PC-3 (cell line): ENCODE measurements around the gene WDR6. TPM values are rescaled to one million over a fixed set of nuclear protein-coding genes. Genes with fewer than 3 reads are reported as not detected.

Source experiments
- ATAC-seq: fragments of 200-7000 bp; cut with Tn5 transposase; 2 replicates; pipeline ENCODE4 v1.9.1; 2020; ENCODE audit warnings: mild to moderate bottlenecking, moderate library complexity
- BruUV-seq: library from RNA; stranded (reverse); fragments of 400-500 nt; replicated peaks from 2 replicates; lab custom pipeline; 2021; lab: Mats Ljungman, UMichigan
- CTCF ChIA-PET: fragments of 300-600 bp; sonication (Branson Sonifier 250); formaldehyde crosslinking; loops from one replicate; lab custom pipeline; 2022; ENCODE audit warnings: antibody characterized with exemption; lab: Charles Lee
- POLR2A ChIA-PET: fragments of 300-600 bp; sonication (Branson Sonifier 250); formaldehyde crosslinking; loops from one replicate; lab custom pipeline; 2022; ENCODE audit warnings: antibody characterized with exemption; ENCODE audit not compliant: unreplicated experiment; lab: Charles Lee
- DNase-seq: peaks from one replicate; pipeline ENCODE4 v3.0.0-alpha.2; 2015
- H2AFZ ChIP-seq: fragments of 300-600 bp; sonication (generic); 2 replicates; pipeline ENCODE4 v1.6.0; 2016; ENCODE audit warnings: antibody characterized with exemption, low read length
- H3F3A ChIP-seq: fragments of 300-600 bp; sonication (generic); one replicate; pipeline ENCODE4 v1.6.0; 2017; ENCODE audit warnings: antibody characterized with exemption, low read length, control low read depth, mild to moderate bottlenecking; ENCODE audit not compliant: unreplicated experiment
- H3K27ac ChIP-seq: fragments of 300-600 bp; sonication (generic); 2 replicates; pipeline ENCODE4 v1.5.1; 2016; ENCODE audit warnings: mild to moderate bottlenecking, low read length
- H3K27me3 ChIP-seq: fragments of 300-600 bp; sonication (generic); 2 replicates; pipeline ENCODE4 v1.6.1; 2016; ENCODE audit warnings: low read length, mixed read lengths
- H3K36me3 ChIP-seq: fragments of 300-600 bp; sonication (generic); 2 replicates; pipeline ENCODE4 v1.6.1; 2016; ENCODE audit warnings: low read depth, mixed run types, low read length, mixed read lengths
- H3K4me1 ChIP-seq: fragments of 300-600 bp; sonication (generic); 2 replicates; pipeline ENCODE4 v1.5.1; 2016; ENCODE audit warnings: low read length; ENCODE audit not compliant: insufficient read depth
- H3K4me2 ChIP-seq: fragments of 300-600 bp; sonication (generic); 2 replicates; pipeline ENCODE4 v1.6.0; 2016; ENCODE audit warnings: low read length
- H3K4me3 ChIP-seq: fragments of 300-600 bp; sonication (generic); 2 replicates; pipeline ENCODE4 v1.5.1; 2016; ENCODE audit warnings: mild to moderate bottlenecking, low read length, mixed read lengths
- H3K79me2 ChIP-seq: fragments of 300-600 bp; sonication (generic); 2 replicates; pipeline ENCODE4 v1.6.1; 2017; ENCODE audit warnings: low read length, mixed read lengths
- H3K9ac ChIP-seq: fragments of 300-600 bp; sonication (generic); 2 replicates; pipeline ENCODE4 v1.6.0; 2016; ENCODE audit warnings: mild to moderate bottlenecking, low read length
- H3K9me2 ChIP-seq: fragments of 300-600 bp; sonication (generic); replicated peaks from 2 replicates; pipeline ENCODE4 v1.6.1; 2016; ENCODE audit warnings: mixed run types, low read length, mixed read lengths
- H3K9me3 ChIP-seq: fragments of 300-600 bp; sonication (generic); 2 replicates; pipeline ENCODE4 v1.6.1; 2016; ENCODE audit warnings: low read length, mixed read lengths
- H4K20me1 ChIP-seq: fragments of 300-600 bp; sonication (generic); 2 replicates; pipeline ENCODE4 v1.6.1; 2016; ENCODE audit warnings: low read length, mixed read lengths
- EZH2 ChIP-seq: fragments of 300-600 bp; sonication (generic); IDR thresholded peaks from one replicate; pipeline ENCODE4 v1.6.1; 2017; ENCODE audit warnings: antibody characterized with exemption, mild to moderate bottlenecking, low read length; ENCODE audit not compliant: unreplicated experiment
- EZH2phosphoT487 ChIP-seq: fragments of 300-600 bp; sonication (generic); IDR thresholded peaks from 2 replicates; pipeline ENCODE4 v1.6.1; 2018; ENCODE audit warnings: mild to moderate bottlenecking, antibody characterized with exemption, low read length, borderline replicate concordance
- intact Hi-C: fragments of 100-400 bp; cut with micrococcal nuclease; formaldehyde crosslinking; loops from 2 replicates; pipeline ENCODE4 v1.9.0; 2023
- total RNA-seq: library from RNA; depleted of rRNA; stranded (reverse); fragments of >200 nt; gene quantifications from 2 replicates; pipeline ENCODE4 v1.2.3, GENCODE V29; 2014
- TF ChIP-seq, protein P1 (sequence below): fragments of 300-600 bp; sonication (generic); conservative IDR thresholded peaks from 2 replicates; pipeline ENCODE4 v1.5.1; 2017; ENCODE audit warnings: antibody characterized with exemption, low read depth, mild to moderate bottlenecking, low read length

WDR6 gene
- total RNA-seq, 1 experiment from 2014 or later, result 92.7 TPM

- BruUV-seq, result no TSS peak
- DNase-seq, result no peak
- peaks cover 8% of the 10 kb centered on the region for H4K20me1 ChIP-seq
- CTCF ChIA-PET, result no interaction called here
- no peak overlapping the region for H2AFZ ChIP-seq
- ATAC-seq, result no peak
- H3K4me3 ChIP-seq, result no peak overlapping the region
- H3K79me2 ChIP-seq, result peaks cover 34% of the 10 kb centered on the region
- POLR2A ChIA-PET, result no interaction called here
- H3K27me3 ChIP-seq, result no peaks in the 10 kb centered on the region
- H3K9ac ChIP-seq, result no peak overlapping the region
- H3K27ac ChIP-seq, result no peak overlapping the region
- no peaks in the 10 kb centered on the region for H3K9me3 ChIP-seq
- H3K36me3 ChIP-seq, result peaks cover 2% of the 10 kb centered on the region; the same call in 1 of the 2 replicates
- H3K4me1 ChIP-seq, result peaks cover 17% of the 10 kb centered on the region
- no peak overlapping the region for H3K4me2 ChIP-seq
- no peaks in the 10 kb centered on the region for H3K9me2 ChIP-seq
- H3F3A ChIP-seq, result no peaks in the 10 kb centered on the region
- intact Hi-C loops, result no loop called here
- no peak for TF ChIP-seq EZH2
- no peak for TF ChIP-seq EZH2phosphoT487
- TF ChIP-seq, protein P1, sequence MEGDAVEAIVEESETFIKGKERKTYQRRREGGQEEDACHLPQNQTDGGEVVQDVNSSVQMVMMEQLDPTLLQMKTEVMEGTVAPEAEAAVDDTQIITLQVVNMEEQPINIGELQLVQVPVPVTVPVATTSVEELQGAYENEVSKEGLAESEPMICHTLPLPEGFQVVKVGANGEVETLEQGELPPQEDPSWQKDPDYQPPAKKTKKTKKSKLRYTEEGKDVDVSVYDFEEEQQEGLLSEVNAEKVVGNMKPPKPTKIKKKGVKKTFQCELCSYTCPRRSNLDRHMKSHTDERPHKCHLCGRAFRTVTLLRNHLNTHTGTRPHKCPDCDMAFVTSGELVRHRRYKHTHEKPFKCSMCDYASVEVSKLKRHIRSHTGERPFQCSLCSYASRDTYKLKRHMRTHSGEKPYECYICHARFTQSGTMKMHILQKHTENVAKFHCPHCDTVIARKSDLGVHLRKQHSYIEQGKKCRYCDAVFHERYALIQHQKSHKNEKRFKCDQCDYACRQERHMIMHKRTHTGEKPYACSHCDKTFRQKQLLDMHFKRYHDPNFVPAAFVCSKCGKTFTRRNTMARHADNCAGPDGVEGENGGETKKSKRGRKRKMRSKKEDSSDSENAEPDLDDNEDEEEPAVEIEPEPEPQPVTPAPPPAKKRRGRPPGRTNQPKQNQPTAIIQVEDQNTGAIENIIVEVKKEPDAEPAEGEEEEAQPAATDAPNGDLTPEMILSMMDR, result no peak
Observed at GRCh38 chr3:49004352-49005302, 2.6 kb upstream of the WDR6 start.

GRCh38 chr3:49005303-49005680 is 1.9 kb upstream of the WDR6 start:
- no peak for ATAC-seq
- CTCF ChIA-PET, result no interaction called here
- intact Hi-C loops, result no loop called here
- DNase-seq, result no peak
- Histone ChIP-seq H3K9me2 (no peaks in the 10 kb centered on the region), H4K20me1 (peaks cover 8% of the 10 kb centered on the region), H3K4me1 (peaks cover 17% of the 10 kb centered on the region), H3K27ac (no peak overlapping the region), H3K9me3 (no peaks in the 10 kb centered on the region), H3F3A (no peaks in the 10 kb centered on the region), H2AFZ (no peak overlapping the region), H3K4me2 (no peak overlapping the region), H3K9ac (no peak overlapping the region), H3K36me3 (peaks cover 2% of the 10 kb centered on the region; the same call in 1 of the 2 replicates), H3K79me2 (peaks cover 40% of the 10 kb centered on the region), H3K4me3 (no peak overlapping the region), H3K27me3 (no peaks in the 10 kb centered on the region)
- POLR2A ChIA-PET, result no interaction called here
- BruUV-seq, result no TSS peak
- TF ChIP-seq EZH2phosphoT487, result no peak
- no peak for TF ChIP-seq EZH2
- TF ChIP-seq, protein P1, result no peak

DNA sequence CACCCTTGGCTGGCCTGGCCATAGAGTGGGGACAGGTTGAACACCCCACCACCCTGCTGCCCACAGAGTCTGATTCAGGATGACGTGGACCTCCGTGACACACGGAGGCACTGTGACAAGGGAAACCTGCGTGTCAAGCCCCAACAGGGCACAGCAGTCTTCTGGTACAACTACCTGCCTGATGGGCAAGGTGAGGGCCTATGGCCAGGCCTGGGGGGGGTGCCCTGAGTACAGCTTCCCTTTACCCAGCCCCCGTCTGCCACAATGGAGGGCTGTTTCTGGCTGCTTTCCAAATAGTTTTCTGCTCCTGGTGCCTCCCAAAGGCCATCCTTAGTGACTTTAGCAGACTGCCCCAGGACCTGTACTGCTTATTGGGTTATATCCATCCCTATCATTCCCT is 1.2 kb upstream of the WDR6 start:
- Histone ChIP-seq H3K4me1 (peaks cover 17% of the 10 kb centered on the region), H3K36me3 (peaks cover 2% of the 10 kb centered on the region; the same call in 1 of the 2 replicates), H3K4me3 (peak overlapping the region; percentile 79), H3F3A (no peaks in the 10 kb centered on the region), H3K27ac (no peak overlapping the region), H3K27me3 (no peaks in the 10 kb centered on the region), H3K9me3 (no peaks in the 10 kb centered on the region), H3K9me2 (no peaks in the 10 kb centered on the region), H3K9ac (peak overlapping the region; percentile 99; the same call in 1 of the 2 replicates), H3K4me2 (peak overlapping the region; percentile 99), H2AFZ (no peak overlapping the region), H3K79me2 (peaks cover 45% of the 10 kb centered on the region), H4K20me1 (peaks cover 8% of the 10 kb centered on the region)
- CTCF ChIA-PET, result no interaction called here
- ATAC-seq (no peak), DNase-seq (no peak)
- TF ChIP-seq EZH2phosphoT487 (no peak), EZH2 (no peak)
- TF ChIP-seq, protein P1, result no peak
- intact Hi-C loops, result no loop called here
- POLR2A ChIA-PET, result interaction anchor here (0.5 kb wide), 1 partner anchor 107 kb away, joined by 4 read pairs; no protein-coding TSS in a partner anchor
- BruUV-seq, result no TSS peak
